ENCODE data around the gene ACER2.
A peak's percentile ranks its signal among the peaks of the same experiment; 100 is the strongest.

The ACER2 gene

GRCh38 chr9:19470981-19471650, 62.3 kb downstream of the ACER2 start:
- Histone ChIP-seq H3K9me2 (replicated peaks; ENCODE audit: control insufficient read depth, low read length) (no peaks in the 10 kb centered on the region), H3K4me2 (ENCODE audit: low read length) (no peak overlapping the region), H3K4me3 (ENCODE audit: low read length) (no peak overlapping the region)

GRCh38 chr9:19471737-19472648, 63.2 kb downstream of the ACER2 start:
- Histone ChIP-seq H4K20me1 (ENCODE audit: control insufficient read depth, insufficient read depth, low read depth, low read length) (no peaks in the 10 kb centered on the region), H3K4me2 (ENCODE audit: low read length) (peak overlapping the region; percentile 38), H3K27ac (ENCODE audit: low read depth, low read length) (no peak overlapping the region), H3F3A (ENCODE audit: control insufficient read depth, insufficient read depth) (no peaks in the 10 kb centered on the region), H3K9me2 (replicated peaks; ENCODE audit: control insufficient read depth, low read length) (no peaks in the 10 kb centered on the region), H3K36me3 (ENCODE audit: control insufficient read depth, low read length) (no peaks in the 10 kb centered on the region), H3K4me3 (ENCODE audit: low read length) (no peak overlapping the region), H3K79me2 (ENCODE audit: control insufficient read depth, low read length) (no peaks in the 10 kb centered on the region), H3K4me1 (ENCODE audit: control insufficient read depth, low read length) (no peaks in the 10 kb centered on the region), H3K9me3 (ENCODE audit: control insufficient read depth, insufficient read depth, low read length) (no peaks in the 10 kb centered on the region), H3K27me3 (ENCODE audit: control insufficient read depth, low read length) (0 out of 2 replicates have a peak, but pooled peaks cover 4% of the 10 kb centered on the region)
- peak; percentile 87 for TF ChIP-seq CTCF (IDR thresholded peaks at IDR 0.05; ENCODE audit: low read depth, low read length, poor library complexity, severe bottlenecking)
- TF ChIP-seq EZH2phosphoT487 (IDR thresholded peaks at IDR 0.05; ENCODE audit: borderline replicate concordance, low read length): no peak

More at GRCh38 chr9:19470981-19471650, 62.3 kb downstream of the ACER2 start:
- no peaks in the 10 kb centered on the region for H3K4me1 ChIP-seq (ENCODE audit: control insufficient read depth, low read length)
- H3K27ac ChIP-seq (ENCODE audit: low read depth, low read length): no peak overlapping the region
- no peaks in the 10 kb centered on the region for H3K79me2 ChIP-seq (ENCODE audit: control insufficient read depth, low read length)
- TF ChIP-seq CTCF (IDR thresholded peaks at IDR 0.05; ENCODE audit: low read depth, low read length, poor library complexity, severe bottlenecking) (no peak), EZH2phosphoT487 (IDR thresholded peaks at IDR 0.05; ENCODE audit: borderline replicate concordance, low read length) (no peak)
- H3F3A ChIP-seq (ENCODE audit: control insufficient read depth, insufficient read depth): no peaks in the 10 kb centered on the region
- H3K9me3 ChIP-seq (ENCODE audit: control insufficient read depth, insufficient read depth, low read length): no peaks in the 10 kb centered on the region
- 0 out of 2 replicates have a peak, but pooled peaks cover 4% of the 10 kb centered on the region for H3K27me3 ChIP-seq (ENCODE audit: control insufficient read depth, low read length)
- no peaks in the 10 kb centered on the region for H4K20me1 ChIP-seq (ENCODE audit: control insufficient read depth, insufficient read depth, low read depth, low read length)
- no peaks in the 10 kb centered on the region for H3K36me3 ChIP-seq (ENCODE audit: control insufficient read depth, low read length)

GRCh38 chr9:19473605-19474004, 64.8 kb downstream of the ACER2 start:
- H3K4me3 ChIP-seq (ENCODE audit: low read length): no peak overlapping the region
- H3K9me3 ChIP-seq (ENCODE audit: control insufficient read depth, insufficient read depth, low read length): no peaks in the 10 kb centered on the region
- H3K79me2 ChIP-seq (ENCODE audit: control insufficient read depth, low read length): no peaks in the 10 kb centered on the region
- TF ChIP-seq CTCF (IDR thresholded peaks at IDR 0.05; ENCODE audit: low read depth, low read length, poor library complexity, severe bottlenecking) (no peak), EZH2phosphoT487 (IDR thresholded peaks at IDR 0.05; ENCODE audit: borderline replicate concordance, low read length) (no peak)
- no peak overlapping the region for H3K27ac ChIP-seq (ENCODE audit: low read depth, low read length)
- no peaks in the 10 kb centered on the region for H3K9me2 ChIP-seq (replicated peaks; ENCODE audit: control insufficient read depth, low read length)
- H3F3A ChIP-seq (ENCODE audit: control insufficient read depth, insufficient read depth): no peaks in the 10 kb centered on the region
- H3K36me3 ChIP-seq (ENCODE audit: control insufficient read depth, low read length): no peaks in the 10 kb centered on the region
- H4K20me1 ChIP-seq (ENCODE audit: control insufficient read depth, insufficient read depth, low read depth, low read length): no peaks in the 10 kb centered on the region
- H3K27me3 ChIP-seq (ENCODE audit: control insufficient read depth, low read length): 0 out of 2 replicates have a peak, but pooled peaks cover 4% of the 10 kb centered on the region
- no peak overlapping the region for H3K4me2 ChIP-seq (ENCODE audit: low read length)
- H3K4me1 ChIP-seq (ENCODE audit: control insufficient read depth, low read length): no peaks in the 10 kb centered on the region

Data from DOHH2 (cell line).